Heart right ventricle (tissue), 16 donors: ENCODE results near the gene OCIAD2. TPM values are rescaled to one million over a fixed set of nuclear protein-coding genes. Genes with fewer than 3 reads are reported as not detected.
A peak's percentile ranks its signal among the peaks of the same experiment; 100 is the strongest.

Experiments
- ATAC-seq, 8 donors: fragments of 200-7000 bp; cut with Tn5 transposase; one replicate each; pipeline ENCODE4 v1.9.1; 2020; ENCODE audit warnings: mild to moderate bottlenecking in 8 of 8, moderate library complexity in 8 of 8, moderate number of reproducible peaks in 1 of 8
- DNase-seq, 2 donors: peaks; one replicate each; pipeline ENCODE4 v3.0.0-alpha.2; 2020
- H3K27ac ChIP-seq, 10 donors: fragments of 200-600 bp; sonication (generic) in 2 of 10; one replicate each; pipeline versions ENCODE4 v1.5.0 to v1.8.0; 2020 to 2022; ENCODE audit warnings: mild to moderate bottlenecking in 3 of 10
- H3K27me3 ChIP-seq, 7 donors: fragments of 200-600 bp; one replicate each; pipeline ENCODE4 v1.8.0; 2021 to 2022; ENCODE audit warnings: mild to moderate bottlenecking in 2 of 7
- H3K36me3 ChIP-seq, 9 donors: fragments of 200-600 bp; sonication (generic) in 1 of 9; one replicate each; pipeline versions ENCODE4 v1.5.0 to v1.8.0; 2020 to 2022; ENCODE audit warnings: mild to moderate bottlenecking in 2 of 9
- H3K4me1 ChIP-seq, 9 donors: fragments of 200-600 bp; sonication (generic) in 1 of 9; one replicate each; pipeline versions ENCODE4 v1.5.0 to v1.8.0; 2020 to 2022; ENCODE audit warnings: mild to moderate bottlenecking in 4 of 9
- H3K4me3 ChIP-seq, 10 donors: fragments of 200-600 bp; sonication (generic) in 2 of 10; one replicate each; pipeline versions ENCODE4 v1.5.0 to v1.8.0; 2020 to 2022; ENCODE audit warnings: mild to moderate bottlenecking in 7 of 10, moderate library complexity in 2 of 10
- H3K9me3 ChIP-seq, 11 donors: fragments of 200-600 bp in 10 of 11; sonication (generic) in 2 of 11; one replicate each; pipeline versions ENCODE4 v1.5.0 to v1.8.0; 2013 to 2022; ENCODE audit warnings: mild to moderate bottlenecking in 2 of 11, control low read depth in 1 of 11, moderate library complexity in 1 of 11
- WGBS, 2 donors: extraction: QIAGEN DNeasy Blood & Tissue Kit; methylation state at CpG; one replicate each; pipeline ENCODE4 v1.1.7; 2013; ENCODE audit warnings: inconsistent platforms in 1 of 2; 5-methylcytosine and 5-hydroxymethylcytosine counted together
- intact Hi-C, 10 donors: fragments of 100-400 bp; cut with DNase I; formaldehyde crosslinking; loops; one replicate each; pipeline versions ENCODE4 v1.11.1 to v1.14.2; 2022
- long read RNA-seq, 3 donors: library from polyadenylated mRNA; unstranded; transcript quantifications; one replicate each; pipeline ENCODE4 v2.0.0, GENCODE V29; 2020 to 2021
- polyA plus RNA-seq, 2 donors: library from polyadenylated mRNA; stranded (reverse); fragments of 200-250 nt; gene quantifications; one replicate each; pipeline ENCODE4 v1.2.3, GENCODE V29; 2013
- total RNA-seq, 10 donors: library from RNA; stranded (reverse); fragmentation: NEBNext Ultra II Directional in 3 of 10; extraction: Animal tissue kit (Norgen Biotek cat#: 25700) in 3 of 10; gene quantifications; one replicate each; pipeline versions ENCODE4 v1.2.1 to v1.2.4, GENCODE V29; 2021 to 2023
- TF ChIP-seq, protein P1 (sequence below), 9 donors: fragments of 200-600 bp; sonication (generic) in 2 of 9; IDR thresholded peaks; one replicate each; pipeline versions ENCODE4 v1.5.0 to v1.8.0; 2021 to 2022; ENCODE audit warnings: antibody characterized with exemption in 9 of 9, mild to moderate bottlenecking in 5 of 9, moderate library complexity in 1 of 9
- donor health status: Arrhythmogenic right ventricular cardiomyopathy.
- donor health status: ischemic (EF 13 %, LVEDD 7.1; RV severe dilation, severe dysfunction).
- donor health status: healthy with polysubstance abuse.
- donor health status: DM: no; HTN: yes; CAD: no.
- donor health status: DM: no; HTN: no; CAD: no.
- donor health status: ischemic (EF 25% LVEDD 6.9; RV normal size, moderate dysfunction).
- donor health status: ischemic (EF 25% LVEDD 5.7; RV mildly dilated, moderate dysfunction).
- donor health status: healthy.
- donor health status: DM: yes; HTN: yes; CAD: no.
- donor health status: Ischemic cardiomyopathy.
- donor health status: ischemic (EF 35%, LVEDD 5.7; RV mildly dilated, moderate dysfunction).
- donor health status: nonischemic (EF 11% LVEDD 7.7; RV severe dilation, severe dysfunction).
- donor health status: DM: yes; HTN: yes; CAD: no.
- donor health status: PGD.
- donor health status: ischemic (EF 29% LVEDD 5.4; RV normal size, mild dysfunction).
- donor health status: nonischemic (EF 23%, LVEDD 6.1; RV moderate dilation, normal function).

The OCIAD2 gene, protein sequence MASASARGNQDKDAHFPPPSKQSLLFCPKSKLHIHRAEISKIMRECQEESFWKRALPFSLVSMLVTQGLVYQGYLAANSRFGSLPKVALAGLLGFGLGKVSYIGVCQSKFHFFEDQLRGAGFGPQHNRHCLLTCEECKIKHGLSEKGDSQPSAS
- total RNA-seq (10 to 100 TPM; 11.4 to 30.2 (median 14.8) TPM), polyA plus RNA-seq (10 to 100 TPM; 16.9 to 30.0 TPM)
- long read RNA-seq, donor 1, transcript OCIAD2-205 (7 exons, 1,163 nt) = major isoform, 18 of 31 reads
- long read RNA-seq, donor 1, partial matches to known transcripts = 4 of 31 reads
- long read RNA-seq, donor 1, other reads (novel, unspliced or antisense) = 4 of 31 reads
- long read RNA-seq, donor 2, transcript OCIAD2-205 (7 exons, 1,163 nt) = major isoform, 11 of 14 reads
- long read RNA-seq, donor 2, partial matches to known transcripts = 2 of 14 reads
- long read RNA-seq, donor 2, other reads (novel, unspliced or antisense) = 1 of 14 reads
- long read RNA-seq, donor 3, transcript OCIAD2-205 (7 exons, 1,163 nt) = major isoform, 7 of 9 reads
- long read RNA-seq, donor 3, partial matches to known transcripts = 0 of 9 reads
- long read RNA-seq, donor 3, other reads (novel, unspliced or antisense) = 1 of 9 reads

DNA sequence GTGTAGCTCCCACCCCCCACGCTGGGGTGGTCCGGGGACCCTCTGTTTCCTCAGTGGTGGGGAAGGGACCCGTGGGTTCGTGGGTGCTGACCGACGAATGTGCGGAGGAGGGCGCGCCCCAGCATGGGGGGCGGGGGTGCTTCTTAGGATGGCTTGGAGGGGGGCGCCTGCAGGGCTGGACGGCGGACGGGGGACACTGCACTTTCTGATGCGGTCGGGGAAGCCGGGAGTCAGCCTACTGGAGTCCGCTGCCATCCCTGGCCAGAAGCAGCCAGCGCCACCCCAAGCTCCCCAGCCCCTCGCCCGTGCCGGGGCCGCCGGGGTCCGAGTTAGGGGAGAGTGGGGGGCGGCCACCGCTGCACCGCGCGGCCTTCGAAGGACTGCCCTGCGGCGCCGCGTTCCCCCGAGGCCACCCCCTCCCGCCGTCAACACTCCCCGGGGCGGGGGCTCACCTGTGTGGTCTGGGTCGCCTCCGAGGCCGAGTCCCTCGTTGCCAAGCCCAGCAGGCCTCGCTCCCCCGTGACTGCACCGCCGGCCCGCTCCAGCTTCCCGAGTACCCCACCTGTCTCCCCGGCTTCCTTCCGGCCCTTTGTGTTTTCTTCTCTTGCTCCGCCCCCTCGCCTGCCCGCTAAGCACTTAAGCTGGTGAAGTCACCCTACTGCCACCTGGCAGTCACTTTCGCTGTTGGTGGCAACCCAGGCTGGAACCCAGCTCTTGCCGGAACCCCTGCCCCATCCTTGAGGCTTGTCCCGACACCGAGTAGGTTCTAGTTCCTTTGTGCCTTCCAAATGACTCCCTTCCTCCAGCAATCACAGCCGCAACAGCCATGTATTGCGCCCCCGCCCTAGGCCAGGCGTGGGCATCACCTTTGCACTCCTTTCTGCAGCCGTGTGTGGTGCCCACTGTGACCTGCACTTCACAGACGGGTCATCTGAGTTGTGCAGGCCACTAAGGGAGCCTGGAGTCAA, at the start of gene OCIAD2:
Gene OCIAD2, minus strand, starts transcription at position 569 of the 968 bp plus-strand sequence. CDS start 2,225 bp downstream, outside the sequence.
- H3K27ac ChIP-seq = peak within 1 kb of the TSS in 9 of 10 donors; percentile 46 to 80 (median 71)
- H3K4me3 ChIP-seq = peak within 1 kb of the TSS; percentile 40 to 84 (median 70)
- peaks cover 0 to 19% (median 12%) of the 10 kb centered on the region in 9 donors for H3K4me1 ChIP-seq
- TF ChIP-seq, protein P1, sequence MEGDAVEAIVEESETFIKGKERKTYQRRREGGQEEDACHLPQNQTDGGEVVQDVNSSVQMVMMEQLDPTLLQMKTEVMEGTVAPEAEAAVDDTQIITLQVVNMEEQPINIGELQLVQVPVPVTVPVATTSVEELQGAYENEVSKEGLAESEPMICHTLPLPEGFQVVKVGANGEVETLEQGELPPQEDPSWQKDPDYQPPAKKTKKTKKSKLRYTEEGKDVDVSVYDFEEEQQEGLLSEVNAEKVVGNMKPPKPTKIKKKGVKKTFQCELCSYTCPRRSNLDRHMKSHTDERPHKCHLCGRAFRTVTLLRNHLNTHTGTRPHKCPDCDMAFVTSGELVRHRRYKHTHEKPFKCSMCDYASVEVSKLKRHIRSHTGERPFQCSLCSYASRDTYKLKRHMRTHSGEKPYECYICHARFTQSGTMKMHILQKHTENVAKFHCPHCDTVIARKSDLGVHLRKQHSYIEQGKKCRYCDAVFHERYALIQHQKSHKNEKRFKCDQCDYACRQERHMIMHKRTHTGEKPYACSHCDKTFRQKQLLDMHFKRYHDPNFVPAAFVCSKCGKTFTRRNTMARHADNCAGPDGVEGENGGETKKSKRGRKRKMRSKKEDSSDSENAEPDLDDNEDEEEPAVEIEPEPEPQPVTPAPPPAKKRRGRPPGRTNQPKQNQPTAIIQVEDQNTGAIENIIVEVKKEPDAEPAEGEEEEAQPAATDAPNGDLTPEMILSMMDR (IDR thresholded peaks at IDR 0.05) = peak in 4 of 9 donors; percentile 25 to 46 (median 36)
- intact Hi-C loops = loop anchor here in 3 of 10 donors (5.0 to 10.0 kb wide), 3 partner anchors 48 to 329 kb away; partner anchors contain the start of gene FRYL (in 1 of the 3)
- peaks cover 0 to 15% (median 0%) of the 10 kb centered on the region in 9 donors for H3K36me3 ChIP-seq
- H3K27me3 ChIP-seq = no peaks in the 10 kb centered on the region
- H3K9me3 ChIP-seq = no peaks in the 10 kb centered on the region
- 8 to 9% methylated on average over 65 of the region's 65 CpGs for WGBS, 2 donors
- peak; percentile 81 to 92 (median 88) for ATAC-seq
- DNase-seq = peak; percentile 50 to 63

DNA sequence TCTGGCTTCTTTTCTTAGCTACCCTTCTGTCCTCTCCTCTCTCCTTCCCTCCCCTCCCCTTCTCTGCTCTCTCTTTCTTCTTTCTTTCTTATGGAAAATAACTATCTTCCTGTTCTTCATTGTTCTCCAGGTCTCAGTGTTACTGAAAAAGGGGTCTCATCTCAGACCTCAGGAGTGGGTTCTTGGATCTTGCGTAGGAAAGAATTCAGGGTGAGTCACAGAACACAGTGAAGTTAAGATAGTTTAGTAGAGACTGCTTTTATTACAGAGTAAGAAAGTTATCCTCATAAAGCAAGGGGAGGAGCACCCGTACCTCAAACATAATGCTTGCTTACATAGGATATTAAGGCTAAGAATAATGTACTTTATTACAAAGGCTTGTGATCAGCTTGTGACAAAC, 47.7 kb upstream of the OCIAD2 start:
- WGBS, 2 donors = 84 to 93% methylated on average over 2 of the region's 2 CpGs
- no peak overlapping the region for H3K4me3 ChIP-seq
- intact Hi-C loops = loop anchor here in 1 of 10 donors (10.0 kb wide), 1 partner anchor 50 kb away; the partner anchor contains the start of gene OCIAD2
- no peak for DNase-seq
- no peaks in the 10 kb centered on the region for H3K4me1 ChIP-seq
- no peaks in the 10 kb centered on the region for H3K27me3 ChIP-seq
- TF ChIP-seq, protein P1 (IDR thresholded peaks at IDR 0.05) = no peak
- H3K9me3 ChIP-seq = peaks cover 0 to 14% (median 0%) of the 10 kb centered on the region in 11 donors
- H3K36me3 ChIP-seq = no peaks in the 10 kb centered on the region
- no peak overlapping the region for H3K27ac ChIP-seq
- no peak for ATAC-seq

DNA sequence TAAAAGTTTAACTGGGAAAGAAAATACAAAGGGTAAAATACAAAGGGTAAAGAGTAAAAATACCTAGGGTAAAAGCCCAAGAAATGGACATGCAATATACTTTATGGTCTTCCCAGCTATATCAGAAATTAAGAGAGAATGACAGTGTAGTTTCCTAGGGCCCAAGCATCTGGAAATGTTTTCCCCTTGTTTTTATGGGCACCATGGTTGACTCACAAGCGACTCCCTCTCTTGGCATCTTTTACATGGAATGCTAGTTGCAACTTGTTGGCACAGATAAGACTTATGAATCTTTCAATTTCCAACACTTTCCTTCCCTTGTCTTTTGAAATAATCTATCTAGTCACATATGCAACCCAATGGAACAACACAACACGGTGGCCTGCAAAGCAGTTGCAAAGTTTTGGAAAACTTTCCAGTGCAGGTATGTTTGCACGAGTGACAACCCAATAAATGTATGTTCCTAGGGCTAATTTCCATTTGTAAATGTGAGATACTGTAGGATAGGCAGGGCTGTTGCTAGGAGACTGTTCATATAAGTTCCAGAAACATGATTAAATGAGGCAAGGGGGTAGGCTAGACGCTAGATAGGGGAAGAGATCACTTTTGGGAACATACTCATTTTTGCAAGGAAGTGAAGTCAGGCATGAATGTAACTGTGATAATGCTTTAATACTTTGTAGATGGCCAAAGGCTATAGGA, 43.1 kb upstream of the OCIAD2 start:
- WGBS, 2 donors = 73 to 78% methylated on average over 4 of the region's 4 CpGs
- Histone ChIP-seq H3K4me1 (no peaks in the 10 kb centered on the region), H3K9me3 (peaks cover 0 to 14% (median 0%) of the 10 kb centered on the region in 11 donors), H3K4me3 (no peak overlapping the region), H3K27ac (no peak overlapping the region), H3K36me3 (no peaks in the 10 kb centered on the region), H3K27me3 (no peaks in the 10 kb centered on the region)
- intact Hi-C loops = loop anchor here in 1 of 10 donors (10.0 kb wide), 1 partner anchor 45 kb away; the partner anchor contains the start of gene OCIAD2
- no peak for DNase-seq
- no peak for ATAC-seq
- TF ChIP-seq, protein P1 (IDR thresholded peaks at IDR 0.05) = no peak
